MG63 (cell line): ENCODE measurements around the gene ABTB2. TPM values are rescaled to one million over a fixed set of nuclear protein-coding genes. Genes with fewer than 3 reads are reported as not detected.
A peak's percentile ranks its signal among the peaks of the same experiment; 100 is the strongest.

Experiments used
- DNase-seq: peaks from one replicate; pipeline ENCODE4 v3.0.0-alpha.2; 2020
- H3K27me3 ChIP-seq: fragments of 250-450 bp; sonication (Bioruptor Pico); 2 replicates; pipeline ENCODE4 v1.5.1; 2020; ENCODE audit warnings: mild to moderate bottlenecking, moderate library complexity
- H3K36me3 ChIP-seq: fragments of 250-450 bp; sonication (Bioruptor Pico); 2 replicates; pipeline ENCODE4 v1.5.1; 2020; ENCODE audit warnings: mild to moderate bottlenecking, moderate library complexity
- H3K4me3 ChIP-seq: fragments of 250-450 bp; sonication (Bioruptor Pico); 2 replicates; pipeline ENCODE4 v1.5.1; 2020; ENCODE audit warnings: mild to moderate bottlenecking, moderate library complexity
- H3K9me3 ChIP-seq: fragments of 250-450 bp; sonication (Bioruptor Pico); 2 replicates; pipeline ENCODE4 v1.5.1; 2020; ENCODE audit warnings: mild to moderate bottlenecking, moderate library complexity
- total RNA-seq: library from RNA; depleted of rRNA; stranded (reverse); fragments of >200 nt; shearing (Covaris generic); gene quantifications from 2 replicates; pipeline ENCODE4 v1.2.3, GENCODE V29; 2014; ENCODE audit warnings: low replicate concordance

The ABTB2 gene
- total RNA-seq, 1 experiment from 2014 or later: 2.6 TPM

- no peaks in the 10 kb centered on the region for H3K9me3 ChIP-seq
- no peaks in the 10 kb centered on the region for H3K36me3 ChIP-seq
- no peaks in the 10 kb centered on the region for H3K27me3 ChIP-seq
- DNase-seq: peak; percentile 89
- no peak overlapping the region for H3K4me3 ChIP-seq
Observed at GRCh38 chr11:34214961-34215805, 142.6 kb downstream of the ABTB2 start.

GRCh38 chr11:34213366-34213765 lies 144.4 kb downstream of the ABTB2 start:
- peak; percentile 56 for DNase-seq
- no peak overlapping the region for H3K4me3 ChIP-seq
- H3K9me3 ChIP-seq: no peaks in the 10 kb centered on the region
- H3K27me3 ChIP-seq: no peaks in the 10 kb centered on the region
- no peaks in the 10 kb centered on the region for H3K36me3 ChIP-seq

GRCh38 chr11:34212566-34212965 lies 145.2 kb downstream of the ABTB2 start:
- no peaks in the 10 kb centered on the region for H3K27me3 ChIP-seq
- H3K9me3 ChIP-seq: no peaks in the 10 kb centered on the region
- H3K4me3 ChIP-seq: no peak overlapping the region
- no peak for DNase-seq
- no peaks in the 10 kb centered on the region for H3K36me3 ChIP-seq

DNA sequence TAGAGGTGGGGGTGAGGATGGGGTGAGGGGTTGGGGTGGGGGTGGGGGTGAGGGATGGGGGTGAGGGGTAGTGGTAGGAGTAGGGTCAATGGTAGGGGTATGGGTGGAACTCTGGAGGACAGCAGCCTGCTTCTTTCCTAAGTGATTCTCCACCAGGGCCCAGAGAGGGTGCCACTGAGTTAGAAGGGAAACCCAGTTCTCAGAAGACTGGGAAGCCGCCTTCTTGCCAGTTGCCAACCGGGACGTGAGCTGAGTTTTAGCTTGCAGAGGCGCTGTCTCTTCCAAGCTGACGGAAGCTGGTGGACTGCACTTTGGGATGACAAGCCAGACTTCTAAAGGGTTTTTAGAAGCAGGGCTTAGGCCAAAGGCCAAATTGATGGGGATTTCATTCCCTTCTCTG lies 148.0 kb downstream of the ABTB2 start:
- no peaks in the 10 kb centered on the region for H3K9me3 ChIP-seq
- no peaks in the 10 kb centered on the region for H3K27me3 ChIP-seq
- no peak overlapping the region for H3K4me3 ChIP-seq
- H3K36me3 ChIP-seq: no peaks in the 10 kb centered on the region
- no peak for DNase-seq

- no peak for DNase-seq
- Histone ChIP-seq H3K9me3 (no peaks in the 10 kb centered on the region), H3K36me3 (no peaks in the 10 kb centered on the region), H3K4me3 (no peak overlapping the region), H3K27me3 (no peaks in the 10 kb centered on the region)
Observed at GRCh38 chr11:34208266-34209135, 149.3 kb downstream of the ABTB2 start.

GRCh38 chr11:34207487-34208180 lies 150.2 kb downstream of the ABTB2 start:
- no peaks in the 10 kb centered on the region for H3K9me3 ChIP-seq
- no peak overlapping the region for H3K4me3 ChIP-seq
- no peak for DNase-seq
- no peaks in the 10 kb centered on the region for H3K27me3 ChIP-seq
- no peaks in the 10 kb centered on the region for H3K36me3 ChIP-seq

GRCh38 chr11:34206407-34207300 lies 151.2 kb downstream of the ABTB2 start:
- no peaks in the 10 kb centered on the region for H3K9me3 ChIP-seq
- H3K27me3 ChIP-seq: no peaks in the 10 kb centered on the region
- H3K4me3 ChIP-seq: no peak overlapping the region
- H3K36me3 ChIP-seq: no peaks in the 10 kb centered on the region
- DNase-seq: no peak

GRCh38 chr11:34205326-34206035 lies 152.3 kb downstream of the ABTB2 start:
- no peak overlapping the region for H3K4me3 ChIP-seq
- H3K9me3 ChIP-seq: no peaks in the 10 kb centered on the region
- no peak for DNase-seq
- no peaks in the 10 kb centered on the region for H3K36me3 ChIP-seq
- no peaks in the 10 kb centered on the region for H3K27me3 ChIP-seq

- Histone ChIP-seq H3K4me3 (no peak overlapping the region), H3K9me3 (no peaks in the 10 kb centered on the region), H3K36me3 (no peaks in the 10 kb centered on the region), H3K27me3 (no peaks in the 10 kb centered on the region)
- DNase-seq: peak; percentile 16
Observed at GRCh38 chr11:34204396-34205279, 153.2 kb downstream of the ABTB2 start.

DNA sequence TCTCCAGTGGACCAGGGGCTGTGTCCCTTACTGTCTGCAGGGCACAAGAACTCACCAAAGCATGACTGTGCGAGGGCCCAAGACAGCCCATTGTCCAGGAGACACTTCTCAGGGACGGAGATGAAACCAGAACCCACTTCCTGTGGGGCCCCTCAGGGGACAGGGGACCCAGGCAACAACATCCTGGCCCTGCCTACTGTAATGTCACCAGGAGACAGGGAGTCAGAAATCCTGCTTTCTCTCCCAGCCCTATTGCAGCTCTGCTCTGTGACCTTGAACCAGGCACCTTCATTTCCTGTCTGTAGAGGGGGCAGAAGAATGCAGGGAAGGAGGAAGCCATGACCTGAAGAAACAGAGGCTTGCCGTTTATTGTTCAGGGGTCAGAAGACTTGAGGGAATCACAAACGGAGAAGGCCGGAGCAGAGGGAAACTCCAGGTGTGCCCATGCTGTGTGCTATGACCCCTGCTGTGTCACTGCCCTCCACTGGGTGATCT lies 154.4 kb downstream of the ABTB2 start:
- no peak for DNase-seq
- Histone ChIP-seq H3K27me3 (no peaks in the 10 kb centered on the region), H3K36me3 (no peaks in the 10 kb centered on the region), H3K9me3 (no peaks in the 10 kb centered on the region), H3K4me3 (no peak overlapping the region)

GRCh38 chr11:34201129-34201528 lies 156.7 kb downstream of the ABTB2 start:
- no peaks in the 10 kb centered on the region for H3K36me3 ChIP-seq
- H3K9me3 ChIP-seq: no peaks in the 10 kb centered on the region
- no peaks in the 10 kb centered on the region for H3K27me3 ChIP-seq
- H3K4me3 ChIP-seq: no peak overlapping the region
- DNase-seq: no peak

- H3K4me3 ChIP-seq: no peak overlapping the region
- no peaks in the 10 kb centered on the region for H3K9me3 ChIP-seq
- DNase-seq: no peak
- no peaks in the 10 kb centered on the region for H3K36me3 ChIP-seq
- no peaks in the 10 kb centered on the region for H3K27me3 ChIP-seq
Observed at GRCh38 chr11:34199525-34199924, 158.3 kb downstream of the ABTB2 start.

DNA sequence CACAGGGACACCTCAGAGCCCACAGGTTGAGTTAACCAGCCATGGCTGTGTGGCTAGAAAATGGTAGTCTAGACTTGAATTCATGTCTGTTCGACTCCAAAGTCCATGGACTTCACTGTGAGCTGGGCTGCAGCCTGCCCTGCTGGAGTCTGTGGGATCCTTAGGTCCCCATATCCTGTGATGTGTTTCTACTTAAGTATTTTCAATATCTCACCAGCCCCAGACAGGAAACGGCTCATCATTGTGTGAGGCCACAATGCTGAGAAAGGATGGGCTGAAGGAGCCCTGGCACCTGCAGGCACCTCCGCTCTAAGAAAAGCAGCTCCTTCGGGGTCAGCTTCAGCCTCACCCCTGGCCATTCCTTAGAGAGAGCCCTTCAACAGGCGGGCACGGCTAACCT lies 159.3 kb downstream of the ABTB2 start:
- no peak overlapping the region for H3K4me3 ChIP-seq
- DNase-seq: no peak
- H3K9me3 ChIP-seq: no peaks in the 10 kb centered on the region
- H3K36me3 ChIP-seq: no peaks in the 10 kb centered on the region
- no peaks in the 10 kb centered on the region for H3K27me3 ChIP-seq

GRCh38 chr11:34197256-34197655 lies 160.6 kb downstream of the ABTB2 start:
- Histone ChIP-seq H3K9me3 (no peaks in the 10 kb centered on the region), H3K27me3 (no peaks in the 10 kb centered on the region), H3K4me3 (no peak overlapping the region), H3K36me3 (no peaks in the 10 kb centered on the region)
- no peak for DNase-seq
